Epidermal melanocyte (primary cell): ENCODE data around the gene ZNF324.
"Not testable (repeated sequence)": the region's sequence is repeated elsewhere in the genome, so short reads cannot be mapped to it uniquely, and the experiment has no call there.

Experiments
- DNase-seq: peaks from one replicate; pipeline ENCODE4 v3.0.0; 2011; ENCODE audit warnings: low spot score; ENCODE audit not compliant: insufficient read length

ZNF324 gene

DNA sequence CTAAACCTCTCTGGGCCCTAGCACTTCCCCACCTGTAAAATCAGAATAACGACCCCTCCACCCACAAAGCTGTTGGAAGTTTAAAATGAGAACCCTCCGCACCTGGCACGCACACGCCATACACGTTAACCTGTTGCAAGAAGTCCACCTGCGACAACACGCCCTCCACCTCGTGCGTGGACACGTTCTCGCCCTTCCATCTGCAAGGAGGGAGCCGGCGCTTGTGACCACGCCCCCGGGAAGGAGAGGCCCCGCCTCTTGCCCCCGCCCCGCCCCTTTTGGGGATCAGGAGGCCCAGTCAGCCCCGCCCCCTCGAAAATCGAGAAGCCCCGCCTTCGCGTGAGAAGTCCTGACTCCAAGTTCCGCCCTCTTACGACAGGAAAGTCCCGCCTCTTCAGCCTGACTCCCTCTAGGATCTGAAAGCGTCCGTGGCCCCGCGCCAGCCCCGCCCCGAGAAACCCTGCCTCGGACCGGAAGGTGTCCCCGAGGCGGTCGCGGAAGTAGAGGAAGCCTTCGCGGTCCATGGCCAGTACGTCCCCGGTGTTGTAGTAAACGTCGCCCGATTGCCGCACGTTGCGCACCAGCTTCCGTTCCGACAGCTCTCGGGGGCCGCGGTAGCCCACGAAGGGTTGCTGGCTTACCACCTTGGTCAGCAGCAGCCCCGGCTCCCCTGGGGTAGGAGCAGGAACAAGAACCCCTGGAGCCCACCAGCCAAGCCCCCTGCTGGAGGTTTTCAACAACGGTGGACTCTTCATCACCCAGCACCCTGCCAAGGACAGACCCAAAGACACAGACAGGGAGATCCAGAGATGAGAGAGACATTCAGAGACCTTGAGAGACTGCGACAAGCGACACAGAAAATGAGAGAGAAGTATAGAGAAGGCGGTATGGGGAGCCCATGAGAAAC, 32.4 kb downstream of the ZNF324 start:
- DNase-seq, result peak; percentile 96

DNA sequence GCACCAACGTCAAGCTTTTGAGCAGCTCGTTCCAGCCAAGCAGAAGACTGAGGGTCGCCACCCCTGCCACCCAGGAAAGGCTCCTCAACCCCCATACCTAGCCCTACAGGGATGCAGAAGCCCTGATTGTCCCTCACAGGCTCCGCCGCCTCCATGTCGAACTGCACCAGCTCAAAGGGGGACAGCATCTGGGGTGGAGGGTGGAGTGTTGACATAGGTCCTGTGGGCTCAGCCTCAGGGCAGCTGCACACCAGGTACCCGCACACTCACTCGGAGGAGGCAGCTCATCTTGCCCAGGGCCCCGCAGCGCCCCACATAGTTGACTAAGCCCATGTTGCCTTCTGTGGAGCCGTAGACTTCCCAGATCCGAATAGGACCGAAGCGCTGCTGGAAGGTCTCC, 33.4 kb downstream of the ZNF324 start:
- DNase-seq, result no peak

- not testable (repeated sequence) for DNase-seq
Measured at GRCh38 chr19:58507602-58508223, 40.8 kb downstream of the ZNF324 start.

DNA sequence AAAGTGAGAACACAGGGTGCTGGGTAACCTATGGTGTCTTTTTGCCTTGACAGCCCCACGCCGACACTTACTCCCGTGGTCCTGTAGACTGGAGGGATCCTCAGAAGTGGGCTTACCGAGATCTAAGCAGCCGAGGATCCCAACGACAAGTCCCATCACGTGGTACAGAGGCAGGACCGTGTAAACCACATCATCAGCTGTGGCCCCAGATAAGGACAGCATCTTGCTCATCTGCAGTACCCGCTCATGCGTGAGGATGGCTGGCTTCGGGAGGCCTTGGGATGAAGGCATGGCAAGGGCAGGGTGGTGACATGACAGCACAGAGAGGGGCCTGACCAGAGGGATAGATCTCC, 42.8 kb downstream of the ZNF324 start:
- no peak for DNase-seq

DNA sequence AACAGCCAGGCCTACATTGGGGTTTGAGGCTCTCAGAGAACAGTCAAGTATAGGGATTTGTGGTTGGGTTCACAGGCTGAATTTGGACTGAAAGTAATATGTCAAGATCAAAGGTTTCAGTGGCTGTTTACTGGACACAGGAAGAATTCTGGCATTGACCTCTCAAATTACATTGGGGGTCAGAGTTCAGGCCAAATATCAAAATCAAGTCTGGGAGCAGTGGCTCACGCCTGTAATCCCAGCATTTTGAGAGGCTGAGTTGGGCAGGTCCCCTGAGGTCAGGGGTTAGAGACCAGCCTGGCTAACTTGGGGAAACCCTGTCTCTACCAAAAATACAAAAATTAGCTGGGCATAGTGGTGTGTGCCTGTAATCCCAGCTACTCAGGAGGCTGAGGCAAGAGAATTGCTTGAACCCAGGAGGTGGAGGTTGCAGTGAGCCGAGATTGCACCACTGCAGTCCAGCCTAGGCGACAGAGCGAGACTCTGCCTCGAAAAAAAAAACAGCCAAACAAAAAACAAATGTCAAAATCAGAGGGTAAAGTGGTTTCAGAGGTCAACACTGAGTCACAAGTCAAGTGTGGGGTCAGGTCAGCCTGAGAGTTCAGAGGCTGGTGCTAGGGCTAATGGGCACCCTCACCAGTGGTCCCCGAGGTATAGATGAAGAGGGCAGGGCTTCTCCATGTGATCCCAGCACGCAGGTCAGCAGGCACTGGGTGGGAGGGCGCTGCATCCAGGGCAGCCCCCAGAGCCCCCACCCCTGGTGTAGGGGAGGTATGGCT, 43.4 kb downstream of the ZNF324 start:
- no peak for DNase-seq

- DNase-seq, result no peak
Measured at GRCh38 chr19:58511353-58512208, 44.7 kb downstream of the ZNF324 start, which contains the start of gene SLC27A5. Gene SLC27A5, minus strand, starts transcription at chr19:58511992. Its CDS starts 37 bp downstream, at chr19:58511955.

GRCh38 chr19:58513213-58513693, 46.4 kb downstream of the ZNF324 start:
- DNase-seq, result no peak

GRCh38 chr19:58513694-58514563, 47.0 kb downstream of the ZNF324 start:
- DNase-seq, result peak; percentile 79

- DNase-seq, result no peak
Measured at GRCh38 chr19:58514564-58515022, 47.7 kb downstream of the ZNF324 start.

- no peak for DNase-seq
Measured at GRCh38 chr19:58515259-58515658, 48.4 kb downstream of the ZNF324 start.

DNA sequence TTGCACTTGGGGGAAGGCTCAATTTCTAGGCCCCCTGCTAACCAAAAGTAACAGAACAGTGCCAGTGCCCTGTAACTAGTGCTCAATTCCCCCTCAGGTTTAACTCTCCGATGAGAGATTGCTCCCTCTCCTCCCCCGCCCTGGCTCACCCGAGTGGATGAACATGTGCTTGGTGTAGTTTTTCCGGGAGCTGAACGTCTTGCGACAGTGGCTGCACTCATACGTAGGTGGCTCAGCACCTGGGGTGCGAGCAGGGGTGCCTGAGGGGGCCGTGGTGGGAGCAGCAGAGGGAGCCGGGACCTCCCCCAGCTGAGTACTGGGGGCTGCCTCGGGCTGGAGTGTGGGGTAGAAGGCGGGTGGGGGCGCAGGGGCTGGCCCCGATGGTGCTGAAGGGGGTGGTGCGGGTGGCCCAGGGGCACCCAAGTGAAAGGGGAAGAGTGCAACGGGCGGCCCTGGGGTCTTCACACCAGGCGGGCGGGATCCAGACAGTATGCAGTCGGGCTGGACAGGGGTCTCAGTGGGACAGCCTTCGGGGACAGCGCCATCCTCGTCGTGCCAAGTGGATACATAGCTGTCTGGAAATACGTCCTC, 49.5 kb downstream of the ZNF324 start:
- DNase-seq, result no peak

DNA sequence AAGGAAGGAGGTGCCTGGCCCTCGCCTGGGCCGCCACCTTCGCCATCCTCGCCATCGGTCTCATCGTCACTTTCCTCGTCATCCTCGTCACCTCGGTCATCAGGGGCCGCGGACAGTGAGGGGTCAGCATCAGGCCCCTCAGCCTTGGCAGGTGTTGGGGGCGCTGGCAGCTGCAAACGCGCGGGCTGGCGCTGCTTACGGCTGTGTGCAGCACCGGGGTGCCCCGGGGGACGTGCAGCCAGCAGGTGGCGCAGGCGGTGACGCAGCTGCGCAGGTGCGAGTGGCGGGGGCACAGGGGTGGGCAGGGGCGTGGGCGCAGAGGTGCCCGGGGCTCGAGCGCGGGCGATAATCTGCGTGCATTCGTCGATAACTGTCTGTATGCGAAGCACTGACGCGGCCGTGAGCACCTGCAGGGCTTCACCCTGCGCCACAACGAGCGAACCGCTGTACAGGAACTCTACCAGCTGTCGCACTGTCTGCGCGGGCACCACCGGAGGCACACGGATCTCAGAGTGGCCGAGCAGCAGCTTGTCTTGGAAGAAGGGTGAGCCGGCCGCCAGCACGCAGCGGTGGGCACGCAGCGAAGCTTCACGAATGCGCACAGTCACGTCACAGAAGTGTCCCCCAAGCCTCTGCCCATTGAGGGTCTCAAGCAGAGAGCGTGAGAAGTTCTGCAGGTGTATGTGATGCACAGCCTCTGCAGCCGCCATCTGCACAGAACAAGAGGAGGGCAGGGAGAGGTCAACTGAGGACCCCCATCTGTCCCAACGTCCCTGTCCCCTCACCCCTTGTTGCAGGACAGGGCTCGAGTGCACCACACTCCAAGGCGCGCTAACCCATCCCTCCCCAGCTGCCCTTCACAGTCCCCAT, 50.3 kb downstream of the ZNF324 start:
- DNase-seq, result no peak

- DNase-seq, result no peak
Measured at GRCh38 chr19:58518256-58519086, 51.6 kb downstream of the ZNF324 start.

DNA sequence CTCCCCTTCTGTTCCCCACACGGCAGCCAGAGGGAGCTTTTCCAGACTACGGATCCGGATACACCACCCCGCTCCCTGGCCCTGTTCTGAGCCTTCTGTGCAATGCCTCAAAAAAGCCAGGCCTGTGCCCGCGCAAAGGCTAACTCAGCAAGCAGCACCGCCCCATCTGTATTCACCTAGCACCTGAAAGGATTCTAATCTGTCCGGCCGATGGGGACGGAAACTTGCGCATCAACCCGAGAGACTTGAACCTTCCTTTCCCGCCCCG, 52.1 kb downstream of the ZNF324 start:
- DNase-seq, result peak; percentile 87

- DNase-seq, result peak; percentile 88
Measured at GRCh38 chr19:58519355-58520256, 52.7 kb downstream of the ZNF324 start, which contains the start of gene ZBTB45. Gene ZBTB45, minus strand, starts transcription at chr19:58519810. Its CDS starts 2,137 bp downstream, at chr19:58517673.

DNA sequence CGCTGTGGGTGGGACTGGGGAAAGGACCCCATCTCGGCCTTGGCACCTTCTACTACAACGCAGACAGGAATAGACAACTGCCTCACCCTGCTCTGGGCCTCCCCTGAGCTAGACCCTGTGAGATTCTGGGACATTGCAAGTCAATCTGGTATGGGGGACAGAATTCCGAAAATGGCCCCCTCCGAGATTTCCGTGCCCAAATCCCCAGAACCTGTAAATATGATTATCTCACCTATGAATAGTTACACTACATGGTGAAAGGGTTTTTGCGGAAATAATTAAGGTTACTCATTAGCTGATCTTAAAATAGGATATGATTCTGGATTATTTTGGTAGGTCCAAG, 53.3 kb downstream of the ZNF324 start:
- DNase-seq, result no peak

DNA sequence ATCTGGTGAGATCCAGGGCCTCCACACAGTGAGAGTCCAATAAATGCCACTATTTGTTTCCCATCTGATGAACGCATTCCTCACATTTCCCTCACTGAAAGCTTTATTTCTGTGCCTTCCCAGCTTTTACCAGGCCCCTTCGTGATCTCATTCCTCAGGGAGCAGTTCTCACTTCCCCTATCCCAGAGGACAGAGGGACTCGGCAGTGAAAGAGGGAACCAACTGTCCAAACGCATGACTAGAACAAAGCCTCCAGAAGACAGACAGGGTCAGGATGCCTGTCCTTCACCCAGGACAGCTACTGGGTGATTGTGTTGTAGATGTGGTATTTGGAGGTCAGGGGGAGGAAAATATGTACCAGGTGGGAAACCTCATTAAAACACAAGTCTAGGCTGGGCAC, 54.8 kb downstream of the ZNF324 start:
- DNase-seq, result no peak
